GM12878 (cell line): ENCODE data around the gene SGCD. TPM values are rescaled to one million over a fixed set of nuclear protein-coding genes. Genes with fewer than 3 reads are reported as not detected.

Source experiments
- BCLAF1 ChIP-seq: fragments of 450-650 bp; IDR thresholded peaks from 2 replicates; pipeline ENCODE4 v1.6.1; 2017; ENCODE audit warnings: antibody characterized with exemption, mild to moderate bottlenecking, moderate library complexity
- CEBPB ChIP-seq, 2 experiments: fragments of 150-350 bp in 1 of 2; IDR thresholded peaks; 2 replicates each; pipeline ENCODE4 v1.6.1; 2012 to 2014; ENCODE audit warnings: low read depth in 2 of 2, low read length in 2 of 2, borderline replicate concordance in 1 of 2, inconsistent platforms in 1 of 2
- GABPA ChIP-seq: IDR thresholded peaks from 2 replicates; pipeline ENCODE4 v1.6.1; 2014; ENCODE audit warnings: antibody characterized with exemption, low read depth, mild to moderate bottlenecking, inconsistent platforms
- MEF2A ChIP-seq: IDR thresholded peaks from 2 replicates; pipeline ENCODE4 v1.6.1; 2011; ENCODE audit warnings: low read depth, mild to moderate bottlenecking, low read length, moderate library complexity; ENCODE audit not compliant: insufficient read depth
- YBX1 ChIP-seq: fragments of 450-650 bp; IDR thresholded peaks from 2 replicates; pipeline ENCODE4 v1.6.1; 2016; ENCODE audit warnings: antibody characterized with exemption
- ZSCAN29 ChIP-seq: fragments of 450-650 bp; IDR thresholded peaks from 2 replicates; pipeline ENCODE4 v1.6.1; 2017; ENCODE audit warnings: mild to moderate bottlenecking, moderate library complexity
- ZZZ3 ChIP-seq: IDR thresholded peaks from 2 replicates; pipeline ENCODE4 v1.6.1; 2011; ENCODE audit warnings: low read depth; ENCODE audit not compliant: control insufficient read depth, insufficient read length
- polyA plus RNA-seq, 11 experiments: library from polyadenylated mRNA; depleted of rRNA in 4 of 11; unstranded in 6 of 11; stranded (reverse) in 5 of 11; fragments of >200 nt; fragmentation: Nextera tagmentation in 4 of 11; fragmentation: Illumina TruSeq in 1 of 11; extraction: Ambion mirVana in 4 of 11; extraction: Trizol in 1 of 11; gene quantifications; 1 replicate in 1 of 11; 2 replicates in 10 of 11; pipeline versions ENCODE4 v1.2.1 to v1.2.3, GENCODE V29; 2011 to 2016; ENCODE audit warnings: inconsistent platforms in 2 of 11, missing spikeins in 2 of 11, low read depth in 1 of 11
- total RNA-seq, 4 experiments: library from RNA; depleted of rRNA in 3 of 4; stranded (reverse); fragments of >200 nt in 3 of 4; fragmentation: Illumina TruSeq in 1 of 4; extraction: Trizol in 1 of 4; gene quantifications; 2 replicates each; pipeline versions ENCODE4 v1.2.1 to v1.2.3, GENCODE V29; 2013 to 2021
- TF ChIP-seq, protein P1 (sequence below): fragments of 450-650 bp; formaldehyde crosslinking; IDR thresholded peaks from 2 replicates; pipeline ENCODE4 v1.4.0; 2020; ENCODE audit warnings: mild to moderate bottlenecking, moderate library complexity
- TF ChIP-seq, protein P2 (sequence below): fragments of 450-650 bp; IDR thresholded peaks from 2 replicates; pipeline ENCODE4 v1.6.1; 2016; ENCODE audit warnings: mild to moderate bottlenecking

SGCD gene
- total and polyA plus RNA-seq, 10 of the 15 experiments (the other 5 are each of a cell fraction or from before 2014, with no cell fraction given): 0.06 TPM; not detected in 9

GRCh38 chr5:156691572-156691971 lies 364.6 kb downstream of the SGCD start (continued):
- no peak for TF ChIP-seq CEBPB (IDR thresholded peaks at IDR 0.05; ENCODE audit: borderline replicate concordance in 1 of 2, low read depth in 2 of 2, low read length in 2 of 2)
- TF ChIP-seq, protein P1, sequence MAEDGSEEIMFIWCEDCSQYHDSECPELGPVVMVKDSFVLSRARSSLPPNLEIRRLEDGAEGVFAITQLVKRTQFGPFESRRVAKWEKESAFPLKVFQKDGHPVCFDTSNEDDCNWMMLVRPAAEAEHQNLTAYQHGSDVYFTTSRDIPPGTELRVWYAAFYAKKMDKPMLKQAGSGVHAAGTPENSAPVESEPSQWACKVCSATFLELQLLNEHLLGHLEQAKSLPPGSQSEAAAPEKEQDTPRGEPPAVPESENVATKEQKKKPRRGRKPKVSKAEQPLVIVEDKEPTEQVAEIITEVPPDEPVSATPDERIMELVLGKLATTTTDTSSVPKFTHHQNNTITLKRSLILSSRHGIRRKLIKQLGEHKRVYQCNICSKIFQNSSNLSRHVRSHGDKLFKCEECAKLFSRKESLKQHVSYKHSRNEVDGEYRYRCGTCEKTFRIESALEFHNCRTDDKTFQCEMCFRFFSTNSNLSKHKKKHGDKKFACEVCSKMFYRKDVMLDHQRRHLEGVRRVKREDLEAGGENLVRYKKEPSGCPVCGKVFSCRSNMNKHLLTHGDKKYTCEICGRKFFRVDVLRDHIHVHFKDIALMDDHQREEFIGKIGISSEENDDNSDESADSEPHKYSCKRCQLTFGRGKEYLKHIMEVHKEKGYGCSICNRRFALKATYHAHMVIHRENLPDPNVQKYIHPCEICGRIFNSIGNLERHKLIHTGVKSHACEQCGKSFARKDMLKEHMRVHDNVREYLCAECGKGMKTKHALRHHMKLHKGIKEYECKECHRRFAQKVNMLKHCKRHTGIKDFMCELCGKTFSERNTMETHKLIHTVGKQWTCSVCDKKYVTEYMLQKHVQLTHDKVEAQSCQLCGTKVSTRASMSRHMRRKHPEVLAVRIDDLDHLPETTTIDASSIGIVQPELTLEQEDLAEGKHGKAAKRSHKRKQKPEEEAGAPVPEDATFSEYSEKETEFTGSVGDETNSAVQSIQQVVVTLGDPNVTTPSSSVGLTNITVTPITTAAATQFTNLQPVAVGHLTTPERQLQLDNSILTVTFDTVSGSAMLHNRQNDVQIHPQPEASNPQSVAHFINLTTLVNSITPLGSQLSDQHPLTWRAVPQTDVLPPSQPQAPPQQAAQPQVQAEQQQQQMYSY (CRISPR knock-in tag): no peak
- no peak for TF ChIP-seq YBX1
- no peak for TF ChIP-seq MEF2A
- TF ChIP-seq ZSCAN29: no peak
- no peak for TF ChIP-seq GABPA
- TF ChIP-seq BCLAF1: no peak
- TF ChIP-seq ZZZ3: no peak
- TF ChIP-seq, protein P2, sequence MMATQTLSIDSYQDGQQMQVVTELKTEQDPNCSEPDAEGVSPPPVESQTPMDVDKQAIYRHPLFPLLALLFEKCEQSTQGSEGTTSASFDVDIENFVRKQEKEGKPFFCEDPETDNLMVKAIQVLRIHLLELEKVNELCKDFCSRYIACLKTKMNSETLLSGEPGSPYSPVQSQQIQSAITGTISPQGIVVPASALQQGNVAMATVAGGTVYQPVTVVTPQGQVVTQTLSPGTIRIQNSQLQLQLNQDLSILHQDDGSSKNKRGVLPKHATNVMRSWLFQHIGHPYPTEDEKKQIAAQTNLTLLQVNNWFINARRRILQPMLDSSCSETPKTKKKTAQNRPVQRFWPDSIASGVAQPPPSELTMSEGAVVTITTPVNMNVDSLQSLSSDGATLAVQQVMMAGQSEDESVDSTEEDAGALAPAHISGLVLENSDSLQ: no peak
